ENCODE data around the gene TRMT2A.

DNA sequence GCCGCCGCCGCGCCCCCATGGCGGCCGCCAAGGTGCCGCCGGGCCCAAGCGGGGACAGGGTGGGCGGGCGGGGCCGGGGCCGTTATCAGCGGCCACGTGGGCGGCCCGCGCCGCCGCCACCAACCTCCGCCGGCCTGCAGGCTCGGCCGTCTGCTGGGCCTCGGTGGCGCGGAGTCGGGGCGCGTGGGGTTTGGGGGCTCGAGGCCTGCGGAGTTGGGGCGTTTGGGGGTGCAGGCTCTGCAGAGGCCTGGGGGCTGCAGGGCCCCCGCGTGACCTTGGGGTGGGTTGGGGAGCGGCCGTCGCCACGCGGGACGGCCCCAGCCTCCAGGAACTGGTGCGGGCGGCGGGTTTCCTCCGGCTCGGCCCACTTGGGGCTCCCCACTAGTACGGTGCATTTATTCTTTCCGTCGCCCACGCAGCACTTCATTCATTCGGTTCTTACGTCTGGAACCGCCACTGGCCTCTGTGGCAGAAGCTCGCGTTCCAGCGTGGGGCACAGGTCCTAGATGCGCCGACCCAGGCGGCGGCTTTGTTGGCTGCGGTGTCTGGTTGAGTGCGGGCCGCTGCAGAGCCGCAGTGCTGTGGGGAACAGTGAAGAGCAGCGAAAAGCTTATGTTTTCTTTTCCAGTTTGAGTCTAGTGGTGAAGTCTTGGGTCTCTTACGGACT lies 740 bp upstream of the TRMT2A start:
- TF ChIP-seq POLR2A (IDR thresholded peaks at IDR 0.05) (no peak), CTCF (IDR thresholded peaks at IDR 0.05 in 4 of 5, conservative IDR thresholded peaks at IDR 0.05 in 1 of 5) (no peak)
